Measurements from ENCODE around the gene PCDH9. TPM values are rescaled to one million over a fixed set of nuclear protein-coding genes. Genes with fewer than 3 reads are reported as not detected.

PCDH9 gene
- total and polyA plus RNA-seq, 7 donors, result under 0.01 to 15.7 (median 8.7) TPM; not detected in 1

GRCh38 chr13:66618702-66619101 is 611.4 kb downstream of the PCDH9 start:
- peak in 1 of 4 experiments; percentile 11 for TF ChIP-seq CTCF (IDR thresholded peaks at IDR 0.05)
- no peak for TF ChIP-seq POLR2A (IDR thresholded peaks at IDR 0.05)
- H3K36me3 ChIP-seq, result no peaks in the 10 kb centered on the region
- H3K9me3 ChIP-seq, result no peaks in the 10 kb centered on the region
- intact Hi-C loops (cut with DNase I), result no loop called here
- 9 to 52% methylated on average over 1 of the region's 1 CpG for WGBS, 2 donors
- no peaks in the 10 kb centered on the region for H3K27me3 ChIP-seq
- H3K4me3 ChIP-seq, result no peak overlapping the region
- DNase-seq, result no peak
- H3K27ac ChIP-seq, result no peak overlapping the region
- no peaks in the 10 kb centered on the region for H3K4me1 ChIP-seq

DNA sequence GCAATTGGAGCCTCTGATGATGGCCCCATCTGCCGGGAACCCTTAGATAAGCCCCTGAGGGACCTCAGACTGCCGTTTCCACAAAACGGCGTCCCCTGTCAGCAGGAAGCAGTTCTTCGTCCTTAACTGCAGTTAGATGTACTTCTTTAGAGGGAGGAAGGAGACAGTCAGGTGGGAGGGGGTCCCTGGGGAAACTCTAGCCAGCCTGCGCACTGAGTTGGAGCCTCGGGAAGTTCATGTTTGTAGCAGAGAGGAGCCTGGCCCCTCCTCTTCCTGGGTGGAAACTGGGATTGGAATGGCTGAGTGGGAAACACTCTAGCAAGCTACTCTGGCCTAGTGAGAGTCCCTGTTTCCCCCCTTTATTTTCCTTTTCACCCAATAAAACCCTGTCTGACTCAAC is 612.4 kb downstream of the PCDH9 start:
- Histone ChIP-seq H3K36me3 (no peaks in the 10 kb centered on the region), H3K27me3 (no peaks in the 10 kb centered on the region), H3K4me1 (no peaks in the 10 kb centered on the region), H3K9me3 (no peaks in the 10 kb centered on the region), H3K4me3 (no peak overlapping the region), H3K27ac (no peak overlapping the region)
- TF ChIP-seq EP300 (IDR thresholded peaks at IDR 0.05) (no peak), POLR2A (IDR thresholded peaks at IDR 0.05) (no peak), POLR2AphosphoS5 (IDR thresholded peaks at IDR 0.05) (no peak), CTCF (IDR thresholded peaks at IDR 0.05) (no peak)
- DNase-seq, result no peak
- 87 to 89% methylated on average over 7 of the region's 7 CpGs for WGBS, 2 donors
- intact Hi-C loops (cut with DNase I), result no loop called here

- no peak for DNase-seq
- no peak overlapping the region for H3K4me3 ChIP-seq
- H3K9me3 ChIP-seq, result no peaks in the 10 kb centered on the region
- H3K27me3 ChIP-seq, result no peaks in the 10 kb centered on the region
- intact Hi-C loops (cut with DNase I), result no loop called here
- H3K27ac ChIP-seq, result no peak overlapping the region
- no peaks in the 10 kb centered on the region for H3K36me3 ChIP-seq
- H3K4me1 ChIP-seq, result no peaks in the 10 kb centered on the region
- TF ChIP-seq CTCF (IDR thresholded peaks at IDR 0.05) (no peak), POLR2AphosphoS5 (IDR thresholded peaks at IDR 0.05) (no peak), EP300 (IDR thresholded peaks at IDR 0.05) (no peak), POLR2A (IDR thresholded peaks at IDR 0.05) (no peak)
- WGBS, 2 donors, result 92 to 93% methylated on average over 6 of the region's 6 CpGs
Observed at GRCh38 chr13:66612983-66613382, 617.2 kb downstream of the PCDH9 start.

- H3K27me3 ChIP-seq, result no peaks in the 10 kb centered on the region
- intact Hi-C loops (cut with DNase I), result no loop called here
- 69 to 70% methylated on average over 3 of the region's 3 CpGs for WGBS, 2 donors
Observed at GRCh38 chr13:66586489-66586888, 643.6 kb downstream of the PCDH9 start.

More at GRCh38 chr13:66586489-66586888, 643.6 kb downstream of the PCDH9 start:
- Histone ChIP-seq H3K4me3 (no peak overlapping the region), H3K9me3 (no peaks in the 10 kb centered on the region), H3K27ac (no peak overlapping the region), H3K4me1 (no peaks in the 10 kb centered on the region), H3K36me3 (no peaks in the 10 kb centered on the region)
- TF ChIP-seq POLR2A (IDR thresholded peaks at IDR 0.05) (no peak), CTCF (IDR thresholded peaks at IDR 0.05) (no peak), EP300 (IDR thresholded peaks at IDR 0.05) (no peak), POLR2AphosphoS5 (IDR thresholded peaks at IDR 0.05) (no peak)
- DNase-seq, result no peak
